Adrenal gland (tissue), 5 donors: Measurements from ENCODE around the gene ZDHHC14.

Source experiments
- POLR2A ChIP-seq, 2 donors: fragments of 450-650 bp; IDR thresholded peaks; one replicate each; pipeline ENCODE4 v1.6.1; 2017; ENCODE audit warnings: antibody characterized with exemption in 2 of 2, mild to moderate bottlenecking in 2 of 2, moderate library complexity in 1 of 2
- TF ChIP-seq, protein P1 (sequence below), 6 experiments: fragments of 450-650 bp in 4 of 6; fragments of 200-600 bp in 2 of 6; sonication (generic) in 1 of 6; IDR thresholded peaks; 1 replicate in 5 of 6; 2 replicates in 1 of 6; pipeline versions ENCODE4 v1.5.1 to v1.8.0; 2016 to 2021; ENCODE audit warnings: antibody characterized with exemption in 6 of 6, mild to moderate bottlenecking in 2 of 6, moderate library complexity in 1 of 6
- donor health status: DM: no; HTN: no; CAD: no.

DNA sequence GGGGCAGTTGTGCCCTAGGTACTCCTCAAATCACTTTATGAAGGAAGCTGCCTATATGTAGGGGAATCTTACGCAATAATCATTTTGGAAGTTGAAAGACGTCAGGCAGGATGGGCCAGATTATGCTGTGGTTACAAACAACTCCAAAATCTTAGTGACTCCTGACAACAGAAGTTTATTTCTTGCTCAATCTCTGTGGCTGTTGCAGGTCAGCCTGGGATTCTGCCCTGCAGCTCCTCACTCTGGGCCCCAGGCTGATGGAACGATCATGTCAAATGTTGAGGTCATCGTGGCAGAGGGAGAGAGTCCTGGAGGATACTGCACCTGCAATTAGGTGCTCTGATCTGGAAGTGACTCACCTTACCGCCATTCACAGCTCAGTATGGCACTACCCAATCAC lies 88.4 kb downstream of the ZDHHC14 start:
- TF ChIP-seq, protein P1, sequence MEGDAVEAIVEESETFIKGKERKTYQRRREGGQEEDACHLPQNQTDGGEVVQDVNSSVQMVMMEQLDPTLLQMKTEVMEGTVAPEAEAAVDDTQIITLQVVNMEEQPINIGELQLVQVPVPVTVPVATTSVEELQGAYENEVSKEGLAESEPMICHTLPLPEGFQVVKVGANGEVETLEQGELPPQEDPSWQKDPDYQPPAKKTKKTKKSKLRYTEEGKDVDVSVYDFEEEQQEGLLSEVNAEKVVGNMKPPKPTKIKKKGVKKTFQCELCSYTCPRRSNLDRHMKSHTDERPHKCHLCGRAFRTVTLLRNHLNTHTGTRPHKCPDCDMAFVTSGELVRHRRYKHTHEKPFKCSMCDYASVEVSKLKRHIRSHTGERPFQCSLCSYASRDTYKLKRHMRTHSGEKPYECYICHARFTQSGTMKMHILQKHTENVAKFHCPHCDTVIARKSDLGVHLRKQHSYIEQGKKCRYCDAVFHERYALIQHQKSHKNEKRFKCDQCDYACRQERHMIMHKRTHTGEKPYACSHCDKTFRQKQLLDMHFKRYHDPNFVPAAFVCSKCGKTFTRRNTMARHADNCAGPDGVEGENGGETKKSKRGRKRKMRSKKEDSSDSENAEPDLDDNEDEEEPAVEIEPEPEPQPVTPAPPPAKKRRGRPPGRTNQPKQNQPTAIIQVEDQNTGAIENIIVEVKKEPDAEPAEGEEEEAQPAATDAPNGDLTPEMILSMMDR (IDR thresholded peaks at IDR 0.05), result no peak
- no peak for TF ChIP-seq POLR2A (IDR thresholded peaks at IDR 0.05)
